ENCODE data around the gene CIB2.

CIB2 gene

GRCh38 chr15:78168608-78169007 is 37.4 kb upstream of the CIB2 start:
- no peak overlapping the region for H3K27ac ChIP-seq (ENCODE audit: extremely low read depth, low read depth, low read length)

More at GRCh38 chr15:78168608-78169007, 37.4 kb upstream of the CIB2 start:
- H3K36me3 ChIP-seq (ENCODE audit: control insufficient read depth in 2 of 2, insufficient read depth in 1 of 2, low read length in 2 of 2): peaks cover 63 to 88% of the 10 kb centered on the region in 2 experiments
- no peak overlapping the region for H3K4me3 ChIP-seq (ENCODE audit: low read depth, low read length)
- no peak for TF ChIP-seq ZNF155 (tag by site-specific recombination; IDR thresholded peaks at IDR 0.05)
- no peak for TF ChIP-seq ZNF629 (tag by site-specific recombination; IDR thresholded peaks at IDR 0.05)
- TF ChIP-seq PRDM4 (tag by site-specific recombination; IDR thresholded peaks at IDR 0.05): no peak
- TF ChIP-seq MZF1 (tag by site-specific recombination; IDR thresholded peaks at IDR 0.05; ENCODE audit: borderline replicate concordance): no peak
- no peak for TF ChIP-seq REST (tag by site-specific recombination; IDR thresholded peaks at IDR 0.05)
- no peak for TF ChIP-seq ZNF645 (tag by site-specific recombination; IDR thresholded peaks at IDR 0.05)
- no peak for TF ChIP-seq ZFP69B (tag by site-specific recombination; IDR thresholded peaks at IDR 0.05)
- TF ChIP-seq ZFP41 (tag by site-specific recombination; IDR thresholded peaks at IDR 0.05; ENCODE audit: borderline replicate concordance): no peak
- no peak for TF ChIP-seq ZNF677 (tag by site-specific recombination; IDR thresholded peaks at IDR 0.05)
- no peak for TF ChIP-seq ZNF704 (tag by site-specific recombination; IDR thresholded peaks at IDR 0.05)
- no peak for TF ChIP-seq AEBP2 (tag by site-specific recombination; IDR thresholded peaks at IDR 0.05; ENCODE audit: borderline replicate concordance)
- no peaks in the 10 kb centered on the region for H3K4me1 ChIP-seq (ENCODE audit: control insufficient read depth, insufficient read depth, low read length)
- ChIA-PET POLR2A (no interaction called here), CTCF (interaction anchor here (0.7 to 3.6 kb wide), 5 partner anchors 9 to 73 kb away, joined by 3 to 20 read pairs (median 7); partner anchors contain the start of gene CIB2)
- H3K9me3 ChIP-seq (ENCODE audit: control insufficient read depth, insufficient read depth, low read depth, low read length): no peaks in the 10 kb centered on the region
